SIG-M5 treated with dmso at 0.1 percent for 504 hours (cell line): ENCODE results near the gene GGT1.
"Not testable (repeated sequence)": the region's sequence is repeated elsewhere in the genome, so short reads cannot be mapped to it uniquely, and the experiment has no call there.

Experiments
- DNase-seq: peaks from one replicate; lab custom pipeline; 2025; ENCODE audit not compliant: unreplicated experiment; lab: John Stamatoyannopoulos, UW

GGT1 gene

DNA sequence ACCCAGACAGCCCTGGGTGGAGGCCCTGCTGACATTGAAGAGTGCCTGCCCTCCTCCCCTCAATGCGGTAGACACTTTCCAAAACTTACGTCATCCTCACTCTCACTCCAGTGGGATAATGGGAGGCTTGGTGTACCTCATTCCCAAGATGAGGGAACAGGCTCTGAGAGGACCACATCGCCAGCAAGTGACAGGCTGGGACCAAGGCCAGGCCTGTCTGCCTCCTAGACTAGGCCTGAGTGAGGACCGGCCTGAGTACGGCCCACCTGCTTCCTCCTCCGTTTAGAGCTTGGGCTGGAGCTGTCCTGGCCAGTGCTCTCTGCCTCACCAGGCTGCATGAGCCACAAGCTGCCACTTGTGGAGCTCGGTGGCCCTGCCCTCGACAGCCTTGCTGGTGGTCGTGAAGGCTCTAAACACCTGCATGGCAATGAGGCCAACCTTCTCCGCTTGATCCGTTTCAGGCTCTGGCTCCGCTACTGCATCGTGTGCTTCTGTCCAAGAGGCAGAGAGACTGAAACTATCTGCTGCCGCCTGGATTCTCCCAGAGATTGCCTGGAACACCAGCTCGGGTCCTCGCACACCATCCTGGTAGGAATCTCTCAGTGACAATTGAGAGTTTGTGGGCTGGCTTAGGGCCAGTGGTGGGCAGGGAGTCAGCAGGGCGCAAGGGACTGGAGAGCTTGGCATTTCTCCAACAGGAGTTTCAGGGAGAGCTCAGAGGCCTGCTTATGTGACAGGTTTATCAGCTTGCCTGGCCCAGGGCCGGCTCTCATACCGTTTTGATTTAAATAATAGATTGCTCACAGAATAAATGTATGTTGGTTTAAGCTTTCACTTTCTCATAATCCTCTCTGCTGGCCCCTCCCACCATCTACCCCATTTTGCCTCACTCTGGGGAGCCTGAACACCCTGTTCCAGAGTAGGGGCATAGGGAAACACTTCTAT lies 19.5 kb upstream of the GGT1 start:
- DNase-seq, result no peak

DNA sequence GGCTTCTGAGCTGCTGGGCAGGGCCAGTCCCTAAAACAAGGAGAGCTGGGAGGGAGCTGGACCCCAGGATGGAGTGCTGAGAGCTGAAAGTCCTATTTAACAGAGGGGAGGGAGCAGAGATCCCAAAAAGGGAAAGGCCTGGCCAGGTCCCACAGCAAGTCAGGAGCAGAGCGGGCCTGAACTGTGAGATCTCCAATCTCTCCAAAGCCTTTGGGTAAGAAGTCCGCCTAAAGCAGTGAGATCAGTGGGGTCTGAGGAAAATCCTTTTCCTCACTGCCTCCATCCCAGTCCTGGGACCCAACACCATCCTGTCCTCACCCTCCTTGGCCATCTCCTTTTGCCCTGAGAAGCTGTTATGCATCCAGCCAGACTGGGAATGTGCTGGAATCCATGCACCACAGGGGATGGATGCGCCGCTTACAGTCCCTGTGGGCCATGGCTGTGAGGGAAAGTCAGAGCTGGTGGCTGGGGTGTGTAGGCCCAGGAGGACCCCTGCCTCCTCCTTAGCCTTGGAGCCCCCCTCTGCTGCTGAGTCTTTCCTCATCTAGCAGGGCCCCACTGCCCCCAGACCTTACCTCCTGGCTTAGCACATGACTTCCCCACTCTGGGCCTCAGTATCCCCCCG lies 18.7 kb upstream of the GGT1 start:
- DNase-seq, result no peak

DNA sequence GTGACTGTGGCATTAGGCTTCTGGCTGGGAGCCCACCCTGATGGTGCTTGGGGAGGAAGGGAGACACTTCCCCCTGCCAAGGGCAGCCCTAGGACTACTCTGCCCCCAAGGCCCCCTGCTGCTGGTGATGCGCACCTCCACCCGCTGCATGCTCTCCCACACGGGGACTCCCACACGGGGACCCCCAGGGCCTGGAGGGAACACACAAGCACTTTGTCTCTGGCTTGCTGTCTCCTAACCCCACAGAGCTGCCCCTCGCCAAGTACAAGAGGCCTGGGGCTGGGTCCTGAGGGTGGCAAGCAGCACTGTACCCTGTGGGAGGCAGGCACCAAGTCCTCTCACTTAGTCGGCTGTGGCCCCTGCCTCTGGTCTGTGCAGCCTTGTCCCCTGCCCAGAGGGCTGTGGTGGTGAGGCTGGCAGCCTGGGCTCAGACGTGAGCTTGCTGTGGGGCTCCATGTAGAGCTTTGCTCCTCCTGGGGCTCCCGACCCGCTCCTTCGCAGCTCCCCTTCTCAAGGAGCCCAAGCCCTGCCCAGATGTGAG lies 18.1 kb upstream of the GGT1 start:
- DNase-seq, result no peak

DNA sequence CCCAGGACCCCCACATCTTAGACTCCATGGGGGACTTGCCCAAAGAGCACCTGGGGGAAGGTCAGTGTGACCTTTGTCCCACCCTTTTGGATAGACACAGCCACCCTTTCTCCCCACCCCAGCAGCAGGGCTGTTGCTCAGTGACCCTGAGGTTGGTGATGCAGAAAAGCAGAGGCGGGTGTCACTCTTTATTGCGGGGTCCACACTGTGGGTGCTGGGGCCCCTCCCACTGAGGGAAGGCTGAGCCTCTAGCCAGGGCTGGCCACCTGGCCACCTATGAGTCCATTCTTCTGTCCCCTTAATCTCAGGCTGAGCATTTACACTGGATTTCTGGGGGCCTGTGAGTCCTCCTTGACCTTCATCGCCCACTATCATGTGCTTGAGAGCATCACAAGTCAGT lies 17.5 kb upstream of the GGT1 start:
- no peak for DNase-seq

DNA sequence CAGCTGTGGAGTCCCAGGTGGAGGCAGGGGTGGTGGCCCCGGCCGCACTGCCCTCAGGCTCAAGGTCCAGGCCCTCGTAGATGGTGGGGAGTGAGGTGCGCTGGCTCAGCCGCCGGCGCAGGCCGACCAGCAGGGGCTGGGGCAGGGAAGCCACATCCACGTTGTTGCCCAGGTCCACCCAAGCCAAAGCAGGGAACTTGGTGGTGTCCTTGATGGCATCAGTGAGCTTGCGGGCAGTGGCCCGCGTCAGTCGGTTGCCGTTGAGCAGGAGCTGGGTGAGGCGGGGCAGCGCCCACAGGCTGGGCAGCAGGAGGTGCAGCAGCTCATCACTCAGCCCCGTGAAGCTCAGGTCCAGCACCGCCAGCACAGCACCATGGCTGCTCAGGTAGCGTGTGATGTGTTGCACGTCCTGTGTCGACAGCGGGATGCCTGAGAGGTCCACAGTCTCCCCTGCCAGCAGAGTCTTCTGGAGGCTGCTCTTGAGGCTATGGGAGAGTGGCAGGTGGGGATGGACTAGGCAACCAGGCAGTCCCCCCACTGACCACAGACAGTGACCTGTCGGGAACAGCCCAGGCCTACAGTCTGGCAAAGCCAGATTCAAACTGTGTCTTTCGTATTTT lies 17.0 kb upstream of the GGT1 start:
- DNase-seq, result no peak

DNA sequence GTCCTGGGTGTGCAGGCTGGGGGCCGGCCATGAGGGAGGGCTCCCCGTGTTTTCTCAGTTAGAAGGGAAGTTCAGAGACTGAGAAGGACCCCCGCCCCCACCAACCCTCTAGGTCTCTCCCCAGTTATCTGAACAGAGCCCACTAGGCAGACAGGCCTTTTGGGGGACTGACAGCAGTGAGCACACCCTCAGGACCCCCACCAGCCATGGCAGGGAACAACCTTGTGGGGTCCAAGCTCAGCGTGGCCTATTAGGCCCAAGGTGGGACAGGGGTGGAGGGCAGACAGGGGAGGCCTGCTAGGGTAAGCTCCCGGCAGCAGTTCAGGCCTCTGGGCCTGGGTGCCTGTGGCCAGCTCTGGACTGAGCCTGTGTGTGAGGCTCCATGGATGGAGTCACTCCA lies 15.7 kb upstream of the GGT1 start:
- no peak for DNase-seq

DNA sequence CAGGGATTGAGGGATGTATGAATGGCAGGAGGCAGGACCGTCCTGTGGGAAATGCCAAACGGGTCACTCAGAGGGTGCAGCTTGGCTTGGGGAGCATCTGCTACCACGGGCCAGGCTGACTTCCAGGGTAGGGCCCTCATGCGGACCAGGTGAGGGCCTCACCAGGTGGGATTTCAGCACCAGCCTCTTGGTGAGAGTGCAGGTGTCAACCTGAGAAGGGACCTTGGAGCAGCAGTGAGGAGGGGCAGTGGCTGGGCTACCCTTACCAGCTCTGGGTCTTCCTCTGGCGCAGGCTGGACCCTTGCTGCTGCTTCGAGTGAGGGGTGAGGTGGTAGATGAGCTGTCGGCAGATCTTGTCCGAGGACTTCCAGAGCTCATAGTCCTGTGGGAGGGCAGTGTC lies 15.0 kb upstream of the GGT1 start:
- DNase-seq, result no peak

DNA sequence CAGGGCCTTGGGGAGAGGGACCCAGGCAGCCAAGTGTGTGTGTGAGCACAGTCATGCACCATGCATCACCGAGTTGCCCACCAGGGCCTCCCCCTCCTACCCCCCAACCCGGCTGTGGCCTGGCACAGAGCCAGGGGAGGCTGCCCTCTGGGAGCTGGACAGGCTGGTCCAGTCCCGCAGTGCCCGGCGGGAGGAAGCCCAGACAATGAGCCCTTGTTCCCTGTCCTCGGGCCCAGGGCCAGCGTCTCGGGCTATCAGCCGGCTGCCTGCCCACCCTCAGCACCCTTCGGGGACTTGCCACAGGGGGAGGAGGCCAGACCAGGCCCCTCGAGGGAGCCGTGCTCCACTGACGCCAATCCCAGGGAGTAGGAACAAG lies 14.6 kb upstream of the GGT1 start:
- no peak for DNase-seq

DNA sequence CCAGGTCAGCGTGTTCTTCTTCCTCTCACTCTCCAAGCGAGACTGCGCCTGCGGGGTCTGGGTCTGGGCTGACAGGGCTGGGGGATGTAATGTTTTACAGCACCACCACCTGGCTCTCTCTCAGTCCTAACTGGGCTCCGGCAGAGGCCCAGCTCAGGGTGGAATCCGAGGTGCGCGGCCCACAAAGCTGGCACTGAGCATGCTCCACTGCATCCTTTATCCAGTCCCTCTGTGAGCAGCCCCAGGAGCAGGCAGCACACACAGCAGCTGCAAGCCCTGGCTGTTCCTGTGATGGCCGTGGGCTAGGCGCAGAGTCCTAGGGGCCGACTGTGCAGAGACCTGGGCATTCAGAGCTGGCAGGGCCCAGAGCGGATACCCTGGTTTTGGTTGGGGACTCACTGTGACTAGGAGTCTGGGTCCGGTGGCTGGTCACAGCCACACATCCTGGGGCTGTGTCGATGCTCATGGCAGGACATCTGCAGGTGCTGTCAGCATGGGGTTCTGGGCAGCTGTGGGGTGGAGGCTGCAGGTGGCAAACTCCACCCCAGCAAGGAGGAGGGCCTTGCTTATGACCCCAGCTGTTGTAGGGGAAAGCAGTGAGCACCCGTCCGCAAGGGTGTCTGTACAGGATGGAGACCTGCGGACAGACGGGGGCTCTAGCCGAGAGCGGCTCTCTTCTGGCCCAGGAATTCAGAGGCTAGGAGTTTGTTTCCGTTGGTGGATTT lies 14.1 kb upstream of the GGT1 start:
- no peak for DNase-seq

DNA sequence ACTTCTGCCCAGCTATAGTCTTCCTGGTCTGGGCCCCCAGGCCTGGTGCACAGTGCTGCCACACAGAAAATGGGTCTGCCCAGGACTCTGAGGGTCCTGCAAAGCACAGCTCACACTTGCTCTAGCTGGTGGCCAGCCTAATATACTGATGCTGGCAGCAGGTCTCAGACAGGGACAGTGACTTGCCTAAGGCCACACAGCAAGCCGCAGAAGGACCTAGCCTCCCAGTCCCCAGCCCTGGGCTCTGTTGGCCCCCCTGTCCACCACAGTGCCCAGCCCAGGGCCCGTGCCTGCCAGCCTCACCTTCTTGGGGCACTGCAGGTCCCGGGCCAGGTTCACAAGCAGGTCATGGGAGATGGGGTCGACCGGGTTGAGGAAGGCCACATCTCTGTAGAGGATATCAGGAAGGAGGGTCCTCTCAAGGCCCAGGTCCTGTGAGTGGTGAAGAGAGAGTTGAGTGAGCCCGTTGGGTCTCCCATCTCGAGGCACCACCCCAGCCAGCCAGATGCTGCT lies 13.4 kb upstream of the GGT1 start:
- no peak for DNase-seq

DNA sequence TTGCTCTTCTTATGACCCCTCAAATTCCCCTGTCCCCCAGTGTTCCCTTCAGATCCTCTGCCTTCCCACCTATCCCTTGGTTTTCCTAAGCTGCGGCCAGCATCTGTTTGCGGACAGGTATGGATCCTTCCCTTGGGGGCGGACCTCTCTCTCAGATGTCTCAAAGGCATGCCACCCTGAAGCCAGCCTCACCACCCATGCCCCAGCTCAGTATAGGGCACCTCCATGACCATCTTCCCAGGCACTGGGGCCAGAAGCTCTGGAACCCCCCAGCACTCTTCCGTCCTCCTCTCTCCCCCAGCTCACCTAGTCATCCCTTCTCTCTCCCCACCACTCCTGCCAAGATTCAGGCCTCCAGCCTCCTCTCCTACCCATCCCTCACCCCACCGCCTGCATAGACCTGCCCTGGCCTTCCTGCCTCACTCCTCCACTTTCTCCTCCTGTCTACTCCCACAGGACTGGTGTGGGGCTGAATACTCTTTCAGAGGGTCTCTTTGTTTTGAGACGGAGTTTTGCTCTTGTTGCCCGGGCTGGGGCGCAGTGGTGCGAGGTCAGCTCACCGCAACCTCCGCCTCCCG lies 12.3 kb upstream of the GGT1 start:
- no peak for DNase-seq

DNA sequence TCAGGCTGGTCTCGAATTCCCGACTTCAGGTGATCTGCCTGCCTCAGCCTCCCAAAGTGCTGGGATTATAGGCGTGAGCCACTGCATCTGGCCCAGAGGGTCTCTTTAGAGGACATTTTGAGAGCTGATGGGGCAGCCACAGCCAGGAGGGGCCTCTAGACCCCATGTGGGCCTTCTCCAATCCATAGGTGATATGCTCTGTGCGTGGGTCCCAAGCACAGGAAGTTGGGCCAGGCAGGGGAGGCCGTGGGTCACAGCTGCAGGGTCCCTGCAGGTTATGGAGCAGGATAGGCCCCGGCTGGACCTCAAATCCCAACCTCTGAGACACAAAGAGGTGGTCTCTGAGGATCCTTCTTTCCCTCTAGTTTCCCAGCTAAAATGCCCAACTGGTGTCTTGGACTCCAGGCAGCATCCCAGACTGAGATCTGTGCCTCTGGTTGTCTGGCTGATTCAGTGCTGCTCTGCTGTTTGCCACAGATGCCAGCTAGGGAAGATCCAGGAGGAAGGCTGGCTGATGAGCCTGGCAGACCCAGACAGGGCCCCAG lies 11.6 kb upstream of the GGT1 start:
- DNase-seq, result no peak

DNA sequence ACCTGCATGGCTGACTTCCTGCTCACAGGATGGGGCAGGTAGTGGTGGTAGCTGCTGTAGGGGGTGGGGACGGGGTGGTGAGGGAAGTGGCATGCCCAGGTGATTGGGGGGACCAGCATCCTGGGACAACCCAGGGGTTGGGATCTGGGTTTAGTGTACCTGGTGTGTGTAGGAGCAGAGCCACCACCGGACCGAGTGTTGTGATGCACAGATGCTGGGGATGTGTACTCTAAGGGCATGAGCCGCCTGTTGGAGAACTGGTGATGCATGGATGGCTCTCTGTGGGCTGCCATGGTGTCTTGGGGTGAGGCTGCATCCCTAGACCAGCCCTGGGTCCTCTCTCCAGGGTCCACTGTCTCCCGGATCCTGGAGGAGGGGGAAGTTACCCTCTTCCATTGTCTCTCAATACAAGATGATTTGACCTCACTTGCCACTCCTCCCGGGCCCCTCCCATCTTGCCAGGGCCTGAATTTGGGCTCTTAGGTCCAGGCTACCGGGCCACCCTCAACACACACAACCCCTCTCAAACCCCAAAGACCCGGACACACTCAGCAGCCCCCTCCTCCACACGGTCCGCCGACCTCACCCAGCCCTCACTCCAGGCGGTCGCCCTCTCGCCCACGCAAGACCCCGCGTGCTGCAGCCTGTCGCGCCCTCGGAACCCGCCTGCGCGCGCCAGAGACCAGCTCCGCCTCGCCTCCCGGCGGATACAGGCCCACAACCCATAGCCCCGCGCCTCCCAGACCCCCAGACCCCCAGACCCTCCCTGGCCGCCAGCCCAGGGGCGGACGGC lies 10.7 kb upstream of the GGT1 start:
- DNase-seq, result no peak

DNA sequence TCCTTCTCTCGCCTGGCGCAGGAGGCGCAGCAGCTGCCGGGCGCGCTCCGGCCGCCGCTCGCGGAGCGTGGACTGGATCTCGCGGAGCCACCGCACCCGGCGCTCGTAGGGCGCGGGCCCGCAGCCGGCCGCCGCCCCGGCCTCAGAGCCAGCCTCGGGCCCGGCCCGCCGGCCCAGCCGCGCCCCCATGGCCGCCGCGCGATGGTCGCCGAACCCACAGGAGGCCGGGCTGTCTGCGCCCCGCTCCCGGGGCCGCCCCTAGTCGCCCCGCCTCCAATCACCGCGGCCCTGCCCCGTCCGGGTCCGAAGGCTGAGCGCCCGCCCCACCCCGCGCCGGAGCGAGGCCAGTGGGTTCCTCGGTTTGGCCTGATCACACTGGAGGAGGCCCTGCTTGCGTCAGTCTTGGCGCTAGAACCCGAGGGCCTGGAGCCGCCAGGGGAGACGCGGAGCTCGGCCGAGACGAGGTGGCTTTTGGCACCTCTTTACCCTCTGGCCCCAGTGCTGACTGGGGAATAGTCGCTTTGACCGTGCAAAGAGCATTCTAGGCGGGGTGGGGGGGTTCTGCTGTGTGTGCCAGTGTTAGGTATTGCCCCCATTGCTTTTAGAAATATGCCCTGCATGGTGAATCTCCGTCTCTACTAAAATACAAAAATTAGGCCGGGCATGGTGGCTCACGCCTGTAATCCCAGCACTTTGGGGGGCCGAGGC lies 10.0 kb upstream of the GGT1 start, which contains the start of gene LRRC75B:
Gene LRRC75B (minus strand): TSS at position 223 of the 708 bp plus-strand sequence. CDS start 34 bp downstream, at position 189.
- DNase-seq, result peak; percentile 61

DNA sequence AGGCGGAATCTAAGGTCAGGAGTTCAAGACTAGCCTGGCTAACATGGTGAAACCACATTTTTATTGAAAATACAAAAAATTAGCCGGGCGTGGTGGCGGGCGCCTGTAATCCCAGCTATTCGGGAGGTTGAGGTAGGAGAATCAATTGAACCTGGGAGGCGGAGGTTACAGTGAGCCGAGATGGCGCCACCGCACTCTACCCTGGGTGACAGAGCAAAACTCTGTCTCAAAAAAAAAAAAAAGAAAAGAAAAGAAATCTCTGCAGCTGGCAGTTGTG lies 9.5 kb upstream of the GGT1 start:
- not testable (repeated sequence) for DNase-seq

DNA sequence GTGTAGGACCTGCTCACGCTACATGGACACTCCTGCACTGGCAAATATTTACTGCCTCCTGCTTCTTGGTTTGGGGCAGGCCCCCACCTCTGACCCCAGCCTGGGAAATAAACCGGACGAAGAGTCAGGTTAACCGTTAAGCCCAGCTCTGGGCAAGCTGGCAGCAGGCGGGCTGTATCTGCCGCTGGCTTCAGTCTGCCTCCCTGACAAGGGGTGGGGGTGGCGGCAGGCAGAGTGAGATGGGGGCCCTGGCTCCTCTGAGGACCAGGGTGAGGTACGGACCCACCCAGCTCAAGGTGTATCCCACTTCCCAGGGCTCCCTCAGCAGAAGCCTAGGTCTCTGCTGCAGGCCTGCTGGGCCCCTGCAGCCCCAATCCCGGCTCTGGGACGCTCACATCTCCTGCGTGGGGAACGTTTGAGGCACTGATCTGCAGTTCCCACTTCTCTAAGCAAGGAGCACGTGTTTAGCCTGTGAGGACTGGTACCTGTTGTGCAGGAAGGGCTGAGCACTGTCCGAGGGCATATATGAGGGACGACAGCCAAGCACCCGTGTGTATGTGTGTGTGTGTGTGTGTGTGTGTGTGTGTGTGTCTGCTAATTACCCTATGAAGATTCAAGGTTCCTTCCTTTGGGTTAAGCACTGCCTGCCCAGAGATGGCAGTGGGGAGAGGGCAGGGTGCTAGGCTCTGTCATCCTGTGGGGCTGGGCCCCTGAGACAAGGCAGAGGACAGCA lies 9.0 kb upstream of the GGT1 start:
- DNase-seq, result no peak

DNA sequence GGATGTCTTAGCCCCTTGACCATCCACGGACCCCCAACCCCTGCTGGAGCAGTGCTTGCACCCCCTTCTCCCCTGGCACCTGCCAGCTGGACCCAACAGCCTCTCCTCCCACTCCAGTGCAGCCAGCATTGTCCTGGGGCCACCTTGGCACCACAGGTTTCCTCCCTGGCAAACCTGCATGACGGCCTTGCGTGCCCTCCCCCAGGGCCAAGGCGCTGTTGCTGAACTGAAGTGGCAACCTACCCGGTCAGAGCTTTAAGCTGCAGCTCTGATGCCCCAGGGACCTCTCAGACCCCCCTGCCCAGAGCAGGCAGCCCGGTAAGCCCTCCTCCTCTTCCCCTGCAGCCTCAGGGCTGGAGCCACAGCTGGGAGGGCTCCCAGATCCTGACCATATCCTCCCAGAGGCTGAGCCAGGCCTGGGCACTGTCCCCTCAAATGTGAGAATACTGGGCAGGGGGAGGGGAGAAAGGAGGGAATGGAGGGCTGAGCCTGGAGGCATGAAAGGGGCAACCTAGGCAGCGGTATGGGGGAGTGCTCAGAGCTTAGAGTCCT lies 8.3 kb upstream of the GGT1 start:
- no peak for DNase-seq

DNA sequence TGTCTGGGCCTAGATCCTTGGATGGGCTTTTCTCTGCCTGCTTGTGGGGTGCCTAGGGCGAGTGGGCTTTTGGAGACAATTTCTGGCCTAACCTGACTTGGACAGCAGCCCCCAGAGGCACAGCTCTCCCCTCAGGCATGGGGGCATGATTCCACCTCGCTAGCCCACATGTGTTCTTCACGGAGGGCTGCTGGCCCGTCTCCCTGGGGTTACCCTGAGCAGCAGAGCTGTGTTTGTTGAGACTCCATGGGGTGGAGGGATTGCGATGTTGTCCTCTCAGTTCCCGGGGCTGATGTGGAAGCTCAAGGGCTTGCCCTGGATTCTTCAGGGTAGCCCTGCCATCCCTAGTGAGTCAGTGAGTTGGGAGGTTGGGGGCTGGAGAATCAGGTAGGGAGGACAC lies 7.8 kb upstream of the GGT1 start:
- DNase-seq, result no peak
